Measurements from ENCODE around the gene ECE2. TPM values are rescaled to one million over a fixed set of nuclear protein-coding genes. Genes with fewer than 3 reads are reported as not detected.

Gene ECE2
- total and polyA plus RNA-seq, 8 donors = not detected

DNA sequence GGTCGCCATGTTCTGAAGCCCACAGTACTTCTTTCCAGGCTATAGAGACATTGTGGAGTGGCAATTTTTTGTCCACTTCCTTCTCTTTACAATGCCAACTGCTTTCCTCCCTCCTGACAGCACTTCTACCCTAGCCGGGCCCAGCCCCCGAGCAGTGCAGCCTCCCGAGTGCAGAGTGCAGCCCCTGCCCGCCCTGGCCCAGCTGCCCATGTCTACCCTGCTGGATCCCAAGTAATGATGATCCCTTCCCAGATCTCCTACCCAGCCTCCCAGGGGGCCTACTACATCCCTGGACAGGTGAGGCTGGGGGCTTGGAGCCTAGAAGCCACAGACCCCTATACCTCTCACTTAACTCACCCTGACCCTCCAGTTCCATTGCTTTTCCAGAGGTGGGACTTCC lies 41.4 kb downstream of the ECE2 start:
- peak overlapping the region in 1 of 2 donors; percentile 88 for H3K27ac ChIP-seq
- intact Hi-C loops (cut with DNase I) = no loop called here
- DNase-seq (no peak), ATAC-seq (no peak)
- H3K27me3 ChIP-seq = no peaks in the 10 kb centered on the region
- H3K9me3 ChIP-seq = no peaks in the 10 kb centered on the region
- peak overlapping the region in 1 of 2 donors; percentile 89 for H3K4me3 ChIP-seq
- TF ChIP-seq, protein P1, sequence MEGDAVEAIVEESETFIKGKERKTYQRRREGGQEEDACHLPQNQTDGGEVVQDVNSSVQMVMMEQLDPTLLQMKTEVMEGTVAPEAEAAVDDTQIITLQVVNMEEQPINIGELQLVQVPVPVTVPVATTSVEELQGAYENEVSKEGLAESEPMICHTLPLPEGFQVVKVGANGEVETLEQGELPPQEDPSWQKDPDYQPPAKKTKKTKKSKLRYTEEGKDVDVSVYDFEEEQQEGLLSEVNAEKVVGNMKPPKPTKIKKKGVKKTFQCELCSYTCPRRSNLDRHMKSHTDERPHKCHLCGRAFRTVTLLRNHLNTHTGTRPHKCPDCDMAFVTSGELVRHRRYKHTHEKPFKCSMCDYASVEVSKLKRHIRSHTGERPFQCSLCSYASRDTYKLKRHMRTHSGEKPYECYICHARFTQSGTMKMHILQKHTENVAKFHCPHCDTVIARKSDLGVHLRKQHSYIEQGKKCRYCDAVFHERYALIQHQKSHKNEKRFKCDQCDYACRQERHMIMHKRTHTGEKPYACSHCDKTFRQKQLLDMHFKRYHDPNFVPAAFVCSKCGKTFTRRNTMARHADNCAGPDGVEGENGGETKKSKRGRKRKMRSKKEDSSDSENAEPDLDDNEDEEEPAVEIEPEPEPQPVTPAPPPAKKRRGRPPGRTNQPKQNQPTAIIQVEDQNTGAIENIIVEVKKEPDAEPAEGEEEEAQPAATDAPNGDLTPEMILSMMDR (IDR thresholded peaks at IDR 0.05) = no peak
- peaks cover 36 to 73% of the 10 kb centered on the region in 2 donors for H3K4me1 ChIP-seq
- peaks cover 3 to 56% of the 10 kb centered on the region in 2 donors for H3K36me3 ChIP-seq

DNA sequence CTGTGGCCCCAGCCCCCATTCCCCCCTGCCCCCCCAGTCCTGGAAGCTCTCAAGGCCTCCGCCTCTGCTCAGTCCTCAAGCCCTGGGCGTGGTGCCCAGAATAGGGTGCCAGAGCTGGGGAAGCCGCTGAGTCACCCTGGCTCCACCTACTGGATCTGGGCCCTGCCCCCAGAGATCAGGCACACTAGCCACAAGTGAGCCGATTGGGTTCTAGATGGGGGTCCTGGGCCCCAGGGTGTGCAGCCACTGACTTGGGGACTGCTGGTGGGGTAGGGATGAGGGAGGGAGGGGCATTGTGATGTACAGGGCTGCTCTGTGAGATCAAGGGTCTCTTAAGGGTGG lies 44.3 kb downstream of the ECE2 start:
- ATAC-seq (peak; percentile 90), DNase-seq (peak; percentile 58 to 97 (median 94))
- H3K4me3 ChIP-seq = peak overlapping the region in 1 of 2 donors; percentile 30
- H3K4me1 ChIP-seq = peaks cover 36 to 78% of the 10 kb centered on the region in 2 donors
- intact Hi-C loops (cut with DNase I) = no loop called here
- peak overlapping the region; percentile 88 to 89 for H3K27ac ChIP-seq
- H3K36me3 ChIP-seq = peaks cover 5 to 85% of the 10 kb centered on the region in 2 donors
- TF ChIP-seq, protein P1 (IDR thresholded peaks at IDR 0.05) = no peak
- H3K27me3 ChIP-seq = no peaks in the 10 kb centered on the region
- H3K9me3 ChIP-seq = no peaks in the 10 kb centered on the region

DNA sequence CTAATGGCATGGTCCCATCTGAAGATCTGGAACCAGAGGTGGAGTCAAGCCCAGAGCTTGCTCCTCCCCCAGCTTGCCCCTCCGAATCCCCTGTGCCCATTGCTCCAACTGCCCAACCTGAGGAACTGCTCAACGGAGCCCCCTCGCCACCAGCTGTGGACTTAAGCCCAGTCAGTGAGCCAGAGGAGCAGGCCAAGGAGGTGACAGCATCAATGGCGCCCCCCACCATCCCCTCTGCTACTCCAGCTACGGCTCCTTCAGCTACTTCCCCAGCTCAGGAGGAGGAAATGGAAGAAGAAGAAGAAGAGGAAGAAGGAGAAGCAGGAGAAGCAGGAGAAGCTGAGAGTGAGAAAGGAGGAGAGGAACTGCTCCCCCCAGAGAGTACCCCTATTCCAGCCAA lies 45.8 kb downstream of the ECE2 start:
- H3K9me3 ChIP-seq = no peaks in the 10 kb centered on the region
- peak overlapping the region in 1 of 2 donors; percentile 13 for H3K27ac ChIP-seq
- ATAC-seq (no peak), DNase-seq (no peak)
- no peaks in the 10 kb centered on the region for H3K27me3 ChIP-seq
- peaks cover 31 to 62% of the 10 kb centered on the region in 2 donors for H3K4me1 ChIP-seq
- TF ChIP-seq, protein P1 (IDR thresholded peaks at IDR 0.05) = no peak
- H3K4me3 ChIP-seq = no peak overlapping the region
- peaks cover 10 to 89% of the 10 kb centered on the region in 2 donors for H3K36me3 ChIP-seq
- intact Hi-C loops (cut with DNase I) = no loop called here

DNA sequence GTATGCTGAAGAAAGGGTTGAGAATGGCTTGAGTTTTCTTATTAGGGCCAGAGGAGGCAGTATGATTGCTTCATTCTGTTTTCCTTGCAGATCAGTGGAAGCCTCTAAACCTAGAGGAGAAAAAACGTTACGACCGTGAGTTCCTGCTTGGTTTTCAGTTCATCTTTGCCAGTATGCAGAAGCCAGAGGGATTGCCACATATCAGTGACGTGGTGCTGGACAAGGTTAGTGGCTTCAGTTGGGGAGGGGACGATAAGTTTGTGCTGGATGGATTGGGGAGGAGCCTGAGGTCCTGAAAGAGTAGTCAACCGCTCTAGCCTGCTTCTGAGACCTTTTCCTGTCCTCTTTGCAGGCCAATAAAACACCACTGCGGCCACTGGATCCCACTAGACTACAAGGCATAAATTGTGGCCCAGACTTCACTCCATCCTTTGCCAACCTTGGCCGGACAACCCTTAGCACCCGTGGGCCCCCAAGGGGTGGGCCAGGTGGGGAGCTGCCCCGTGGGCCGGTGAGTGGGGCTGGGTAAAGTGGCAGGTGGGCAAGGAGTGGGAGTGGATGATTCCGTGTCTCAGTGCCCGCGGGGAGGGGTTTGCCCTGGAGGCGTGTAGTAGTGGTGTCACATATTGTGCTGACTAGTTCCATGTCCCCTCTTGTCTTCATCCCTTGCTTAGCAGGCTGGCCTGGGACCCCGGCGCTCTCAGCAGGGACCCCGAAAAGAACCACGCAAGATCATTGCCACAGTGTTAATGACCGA lies 47.1 kb downstream of the ECE2 start:
- TF ChIP-seq, protein P1 (IDR thresholded peaks at IDR 0.05) = no peak
- Histone ChIP-seq H3K4me1 (peaks cover 19 to 50% of the 10 kb centered on the region in 2 donors), H3K4me3 (no peak overlapping the region), H3K27ac (no peak overlapping the region), H3K27me3 (no peaks in the 10 kb centered on the region), H3K9me3 (no peaks in the 10 kb centered on the region), H3K36me3 (peaks cover 14 to 89% of the 10 kb centered on the region in 2 donors)
- ATAC-seq (no peak), DNase-seq (no peak)
- intact Hi-C loops (cut with DNase I) = no loop called here

DNA sequence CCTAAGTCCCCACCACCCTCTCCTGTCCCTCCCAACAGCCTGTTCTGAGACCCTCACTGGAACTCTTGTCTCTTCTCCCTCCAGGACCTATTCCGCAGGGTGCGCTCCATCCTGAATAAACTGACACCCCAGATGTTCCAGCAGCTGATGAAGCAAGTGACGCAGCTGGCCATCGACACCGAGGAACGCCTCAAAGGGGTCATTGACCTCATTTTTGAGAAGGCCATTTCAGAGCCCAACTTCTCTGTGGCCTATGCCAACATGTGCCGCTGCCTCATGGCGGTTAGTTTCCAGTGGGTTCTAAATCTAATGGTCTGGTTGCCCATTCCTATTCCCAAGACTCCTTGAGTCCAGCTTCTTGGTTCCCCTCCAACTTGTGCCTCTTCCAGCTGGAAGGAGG lies 47.9 kb downstream of the ECE2 start:
- Histone ChIP-seq H3K4me1 (peaks cover 15 to 42% of the 10 kb centered on the region in 2 donors), H3K36me3 (peaks cover 18 to 89% of the 10 kb centered on the region in 2 donors), H3K27ac (no peak overlapping the region), H3K4me3 (no peak overlapping the region), H3K27me3 (no peaks in the 10 kb centered on the region), H3K9me3 (no peaks in the 10 kb centered on the region)
- no peak for DNase-seq
- no peak for ATAC-seq
- intact Hi-C loops (cut with DNase I) = no loop called here
- TF ChIP-seq, protein P1 (IDR thresholded peaks at IDR 0.05) = no peak

Measured in left lung (tissue), 10 donors.